Esophagus (tissue), 2 donors: ENCODE data around the gene ZNF518B. TPM values are rescaled to one million over a fixed set of nuclear protein-coding genes. Genes with fewer than 3 reads are reported as not detected.
"Not testable (repeated sequence)": the region's sequence is repeated elsewhere in the genome, so short reads cannot be mapped to it uniquely, and the experiment has no call there.

Experiments used
- H3K27ac ChIP-seq, 2 donors: one replicate each; pipeline ENCODE4 v1.5.1; 2013; ENCODE audit warnings: low read depth in 2 of 2, mild to moderate bottlenecking in 2 of 2, inconsistent platforms in 1 of 2, low read length in 1 of 2, moderate library complexity in 1 of 2
- H3K27me3 ChIP-seq, 2 donors: one replicate each; pipeline ENCODE4 v1.6.1; 2013; ENCODE audit warnings: low read length in 2 of 2, control low read depth in 1 of 2, mild to moderate bottlenecking in 1 of 2; ENCODE audit not compliant: insufficient read depth in 2 of 2, control insufficient read depth in 1 of 2
- H3K36me3 ChIP-seq, 2 donors: one replicate each; pipeline ENCODE4 v1.6.1; 2013; ENCODE audit warnings: low read length in 1 of 2; ENCODE audit not compliant: control insufficient read depth in 2 of 2, insufficient read depth in 2 of 2
- H3K4me1 ChIP-seq, 2 donors: one replicate each; pipeline ENCODE4 v1.6.1; 2013; ENCODE audit warnings: low read length in 1 of 2; ENCODE audit not compliant: control insufficient read depth in 2 of 2, insufficient read depth in 2 of 2
- H3K4me3 ChIP-seq, 2 donors: one replicate each; pipeline ENCODE4 v1.5.1; 2013; ENCODE audit warnings: low read length in 2 of 2, mild to moderate bottlenecking in 2 of 2, low read depth in 1 of 2, moderate library complexity in 1 of 2
- H3K9me3 ChIP-seq, 2 donors: one replicate each; pipeline ENCODE4 v1.6.1; 2013; ENCODE audit warnings: mild to moderate bottlenecking in 2 of 2, low read depth in 1 of 2, low read length in 1 of 2, moderate library complexity in 1 of 2; ENCODE audit not compliant: control insufficient read depth in 2 of 2, insufficient read depth in 1 of 2
- WGBS, 2 donors: extraction: QIAGEN DNeasy Blood & Tissue Kit; methylation state at CpG; one replicate each; pipeline ENCODE4 v1.1.7; 2013; 5-methylcytosine and 5-hydroxymethylcytosine counted together
- polyA plus RNA-seq, 2 donors: library from polyadenylated mRNA; stranded (reverse); fragments of 200-250 nt; gene quantifications; one replicate each; pipeline ENCODE4 v1.2.3, GENCODE V29; 2013
- donor health status: healthy with polysubstance abuse.
- donor health status: Bipolar disorder and iron deficiency.

Gene ZNF518B
- polyA plus RNA-seq, 2 donors = 1.9 to 2.7 TPM

- Histone ChIP-seq H3K9me3 (no peaks in the 10 kb centered on the region), H3K4me1 (no peaks in the 10 kb centered on the region), H3K27ac (no peak overlapping the region), H3K4me3 (no peak overlapping the region), H3K36me3 (peaks cover 0 to 2% of the 10 kb centered on the region in 2 donors), H3K27me3 (no peaks in the 10 kb centered on the region)
- 55 to 68% methylated on average over 1 of the region's 1 CpG for WGBS, 2 donors
Measured at GRCh38 chr4:10438924-10439323, 18.3 kb downstream of the ZNF518B start.

- H3K36me3 ChIP-seq = peaks cover 0 to 2% of the 10 kb centered on the region in 2 donors
Measured at GRCh38 chr4:10437735-10438134, 19.5 kb downstream of the ZNF518B start.

GRCh38 chr4:10427680-10428079 lies 29.5 kb downstream of the ZNF518B start:
- not testable (repeated sequence) for H3K27ac ChIP-seq, H3K36me3 ChIP-seq, H3K9me3 ChIP-seq, H3K27me3 ChIP-seq, H3K4me1 ChIP-seq, H3K4me3 ChIP-seq
- 76 to 79% methylated on average over 8 of the region's 8 CpGs for WGBS, 2 donors

More at GRCh38 chr4:10437735-10438134, 19.5 kb downstream of the ZNF518B start:
- Histone ChIP-seq H3K27ac (no peak overlapping the region), H3K9me3 (no peaks in the 10 kb centered on the region), H3K27me3 (no peaks in the 10 kb centered on the region), H3K4me3 (no peak overlapping the region), H3K4me1 (no peaks in the 10 kb centered on the region)
- 86 to 100% methylated on average over 1 of the region's 1 CpG for WGBS, 2 donors

GRCh38 chr4:10421344-10422055 lies 35.7 kb downstream of the ZNF518B start:
- no peaks in the 10 kb centered on the region for H3K36me3 ChIP-seq
- H3K27ac ChIP-seq = no peak overlapping the region
- 49 to 52% methylated on average over 3 of the region's 3 CpGs for WGBS, 2 donors
- no peak overlapping the region for H3K4me3 ChIP-seq
- no peaks in the 10 kb centered on the region for H3K9me3 ChIP-seq
- H3K27me3 ChIP-seq = no peaks in the 10 kb centered on the region
- no peaks in the 10 kb centered on the region for H3K4me1 ChIP-seq

GRCh38 chr4:10417740-10418139 lies 39.5 kb downstream of the ZNF518B start:
- Histone ChIP-seq H3K27me3 (no peaks in the 10 kb centered on the region), H3K4me3 (no peak overlapping the region), H3K9me3 (no peaks in the 10 kb centered on the region), H3K4me1 (no peaks in the 10 kb centered on the region), H3K36me3 (no peaks in the 10 kb centered on the region), H3K27ac (no peak overlapping the region)
- 85 to 91% methylated on average over 6 of the region's 6 CpGs for WGBS, 2 donors

DNA sequence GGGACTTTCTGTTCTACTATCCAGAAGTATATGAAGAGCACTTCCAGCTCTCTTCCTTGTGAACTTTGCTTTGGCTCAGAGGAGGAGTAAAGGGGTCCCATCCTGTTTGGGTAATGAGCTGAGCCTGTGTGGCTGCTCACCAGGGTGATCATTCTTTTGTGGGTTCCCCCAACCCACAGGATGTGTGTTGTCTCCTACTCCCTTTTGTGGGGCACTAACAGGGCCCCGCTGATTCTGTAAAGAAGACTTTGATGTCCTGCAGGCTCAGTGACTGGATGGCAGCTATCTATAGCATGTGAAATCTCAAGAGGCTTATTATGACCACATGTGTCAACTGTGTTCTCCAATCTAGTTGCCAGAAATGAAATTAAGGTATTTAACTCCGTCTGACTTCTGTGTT lies 40.8 kb downstream of the ZNF518B start:
- H3K4me3 ChIP-seq = no peak overlapping the region
- H3K9me3 ChIP-seq = no peaks in the 10 kb centered on the region
- no peak overlapping the region for H3K27ac ChIP-seq
- 72 to 77% methylated on average over 2 of the region's 2 CpGs for WGBS, 2 donors
- no peaks in the 10 kb centered on the region for H3K36me3 ChIP-seq
- no peaks in the 10 kb centered on the region for H3K4me1 ChIP-seq
- H3K27me3 ChIP-seq = no peaks in the 10 kb centered on the region

GRCh38 chr4:10413177-10413576 lies 44.0 kb downstream of the ZNF518B start:
- H3K36me3 ChIP-seq = no peaks in the 10 kb centered on the region
- H3K27me3 ChIP-seq = no peaks in the 10 kb centered on the region
- no peaks in the 10 kb centered on the region for H3K4me1 ChIP-seq
- WGBS, 2 donors = 66 to 73% methylated on average over 2 of the region's 2 CpGs
- no peak overlapping the region for H3K4me3 ChIP-seq
- H3K27ac ChIP-seq = no peak overlapping the region
- H3K9me3 ChIP-seq = no peaks in the 10 kb centered on the region

GRCh38 chr4:10405672-10406071 lies 51.6 kb downstream of the ZNF518B start:
- 70 to 77% methylated on average over 8 of the region's 8 CpGs for WGBS, 2 donors
- H3K4me1 ChIP-seq = no peaks in the 10 kb centered on the region
- no peaks in the 10 kb centered on the region for H3K9me3 ChIP-seq
- H3K36me3 ChIP-seq = no peaks in the 10 kb centered on the region
- no peak overlapping the region for H3K27ac ChIP-seq
- H3K27me3 ChIP-seq = no peaks in the 10 kb centered on the region
- H3K4me3 ChIP-seq = no peak overlapping the region

DNA sequence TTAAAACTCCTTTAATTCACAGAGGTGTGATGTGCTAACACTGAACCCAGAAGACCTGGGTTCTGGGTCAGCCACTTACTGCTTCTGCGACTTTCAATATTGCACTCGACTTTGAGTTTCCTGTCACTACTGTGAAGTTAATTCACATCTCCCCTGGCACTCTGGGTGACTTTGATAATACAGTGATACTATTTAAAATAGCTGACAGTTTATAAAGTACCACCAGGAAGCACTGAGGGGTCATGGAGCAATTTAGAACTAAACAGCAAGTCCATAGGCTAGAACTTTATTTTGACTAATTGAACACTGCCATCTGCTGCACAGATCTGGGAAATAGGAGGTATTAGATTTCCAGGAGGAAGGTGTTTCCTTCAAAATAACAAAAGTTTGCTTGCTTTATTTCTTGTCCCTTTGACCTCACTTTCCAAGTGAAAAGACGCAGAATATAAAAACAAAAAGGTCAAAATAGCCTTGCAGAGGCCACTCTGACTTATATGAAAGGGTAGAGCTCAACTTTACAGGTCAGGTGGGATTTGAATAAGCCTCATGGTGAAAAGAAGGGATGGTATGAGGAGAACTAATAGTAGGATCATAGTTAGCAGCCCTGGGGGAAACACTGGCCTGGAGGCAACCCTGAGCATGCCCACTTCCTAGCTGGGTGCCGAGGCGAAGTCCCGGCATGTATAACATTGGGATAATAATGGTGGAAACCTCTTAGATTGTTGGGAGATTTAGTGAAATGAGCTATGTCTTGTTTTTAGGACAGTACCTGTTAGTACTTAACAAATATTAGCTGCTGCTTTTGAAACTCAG lies 53.4 kb downstream of the ZNF518B start:
- 68 to 70% methylated on average over 6 of the region's 6 CpGs for WGBS, 2 donors
- no peaks in the 10 kb centered on the region for H3K36me3 ChIP-seq
- H3K4me1 ChIP-seq = no peaks in the 10 kb centered on the region
- H3K4me3 ChIP-seq = no peak overlapping the region
- H3K27me3 ChIP-seq = no peaks in the 10 kb centered on the region
- no peak overlapping the region for H3K27ac ChIP-seq
- H3K9me3 ChIP-seq = no peaks in the 10 kb centered on the region
